Stimulated activated CD4-positive, alpha-beta T cell treated with anti-CD3 and anti-CD28 coated beads, TNF-alpha, amount 100 ng/mL, for 48 hours (primary cell): ENCODE data around the gene FARP2.

Experiments
- DNase-seq, 3 donors: peaks; one replicate each; pipeline ENCODE4 v3.0.0-alpha.2; 2020; ENCODE audit warnings: low read depth in 3 of 3

FARP2 gene

DNA sequence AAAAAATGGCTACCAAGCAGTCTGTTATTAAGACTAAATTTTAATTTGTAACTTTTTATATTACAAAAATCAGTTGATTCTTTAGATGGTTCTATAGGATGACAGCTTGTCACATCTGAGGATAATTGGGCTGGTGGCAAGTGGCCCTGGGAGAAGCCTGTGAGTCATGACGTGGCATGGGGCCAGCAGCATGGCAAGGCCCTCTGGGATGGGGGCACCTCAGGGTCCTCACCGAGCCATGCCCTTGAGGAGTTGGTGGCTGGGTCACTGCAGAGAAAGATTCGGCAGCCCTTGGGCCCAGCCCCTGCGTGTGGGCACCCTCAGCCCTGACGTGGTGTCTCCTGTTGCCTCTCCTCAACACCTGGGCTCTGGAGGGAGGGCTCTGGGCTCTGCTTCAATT, 102.6 kb downstream of the FARP2 start:
- DNase-seq, result no peak

- DNase-seq, result no peak
Measured at GRCh38 chr2:241459520-241459919, 103.4 kb downstream of the FARP2 start.

DNA sequence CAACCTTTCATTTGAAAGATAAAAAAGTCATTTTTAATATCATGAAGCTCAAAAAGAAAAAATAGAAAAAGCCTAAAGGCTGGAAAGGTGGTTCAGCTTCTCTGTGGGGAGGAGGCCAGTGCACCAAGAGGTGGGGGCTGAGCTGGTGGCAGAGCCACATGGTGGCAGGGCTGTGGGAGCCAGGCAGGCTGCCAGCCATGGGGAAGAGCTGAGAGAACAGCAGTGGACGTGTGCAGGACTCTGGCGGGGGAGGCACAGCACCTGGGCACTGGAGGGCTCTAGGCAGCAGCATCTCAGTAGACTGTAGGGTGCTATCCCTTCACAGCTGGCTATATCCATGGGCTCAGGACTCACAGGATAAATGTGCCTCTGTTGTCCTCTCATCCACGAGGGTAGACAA, 104.5 kb downstream of the FARP2 start:
- DNase-seq, result no peak

GRCh38 chr2:241461693-241462677, 105.9 kb downstream of the FARP2 start:
- DNase-seq, result no peak

DNA sequence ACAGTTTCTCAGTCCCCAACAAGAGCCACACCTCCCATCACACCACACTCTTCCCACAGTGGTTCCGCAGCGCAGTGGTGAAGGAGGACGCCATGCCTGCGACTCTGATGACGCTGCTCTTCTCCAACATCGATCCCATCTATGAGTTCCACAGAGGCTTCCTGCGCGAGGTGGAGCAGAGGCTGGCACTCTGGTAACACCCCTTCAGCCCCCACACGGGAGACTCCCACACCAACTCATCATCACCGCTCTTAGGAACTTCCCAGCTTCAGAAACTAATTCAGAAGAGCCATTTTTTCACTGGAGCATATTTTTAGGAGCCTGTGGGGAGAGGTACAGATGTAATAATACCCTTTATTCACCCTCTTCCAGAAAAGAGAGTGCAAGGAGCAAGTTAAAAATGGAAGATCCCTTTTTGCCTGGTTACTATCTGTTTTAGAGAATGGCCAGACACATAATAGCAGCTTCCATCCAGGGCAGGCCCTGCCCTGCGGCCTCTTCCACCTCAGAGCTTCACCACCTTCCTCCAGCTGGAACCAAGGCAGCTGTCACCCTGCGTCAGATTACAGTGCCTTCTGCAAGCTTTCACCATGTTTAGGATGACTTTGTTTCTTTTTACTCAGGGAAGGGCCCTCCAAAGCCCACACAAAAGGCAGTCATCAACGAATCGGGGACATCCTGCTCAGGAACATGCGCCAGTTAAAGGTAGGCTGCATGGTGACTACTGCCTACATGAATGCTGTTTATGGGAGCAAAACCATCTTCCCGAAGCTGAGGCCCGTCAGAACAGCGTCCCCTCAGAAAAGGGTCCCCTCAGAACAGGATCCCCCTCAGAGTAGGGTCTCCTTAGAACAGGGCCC, 107.4 kb downstream of the FARP2 start:
- DNase-seq, result no peak

DNA sequence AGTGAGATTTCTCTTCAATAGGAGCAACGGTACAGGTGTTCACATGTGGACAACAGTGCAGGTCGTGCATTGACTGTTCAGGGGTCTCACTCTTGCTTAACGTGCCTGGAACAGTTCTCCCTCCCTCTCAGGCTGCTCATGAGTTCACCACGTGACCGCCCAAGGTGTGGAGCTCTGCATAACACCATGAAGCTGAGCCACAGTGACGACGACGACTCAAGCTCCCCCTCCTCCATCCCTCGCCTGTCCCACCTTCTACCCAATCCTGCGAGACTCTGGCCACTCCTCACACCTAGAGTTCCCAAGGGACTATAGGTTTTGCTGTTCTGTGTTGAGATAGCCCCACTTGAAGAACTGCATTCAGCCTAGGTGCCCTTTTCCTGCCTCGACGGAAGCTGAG, 109.5 kb downstream of the FARP2 start:
- DNase-seq, result no peak

DNA sequence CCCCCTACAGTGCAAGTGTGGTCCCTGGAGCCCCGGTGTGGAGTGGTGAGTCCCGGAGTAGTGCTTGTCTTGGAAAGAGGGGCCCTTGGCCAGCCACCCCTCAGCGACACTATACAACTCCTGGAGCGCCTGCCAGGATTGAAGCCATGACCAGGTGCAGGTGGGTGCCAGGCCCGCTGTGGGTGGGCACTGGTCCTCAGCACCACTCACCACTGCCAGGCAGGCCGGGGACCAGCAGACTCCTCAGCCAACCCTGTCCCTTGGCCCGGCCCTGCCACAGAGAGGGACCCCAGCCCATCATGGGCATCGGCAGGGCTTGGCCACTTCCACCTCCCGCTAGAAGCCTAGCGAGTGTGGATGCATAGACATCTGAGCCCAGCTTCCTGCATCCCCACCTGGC, 110.1 kb downstream of the FARP2 start:
- DNase-seq, result no peak

DNA sequence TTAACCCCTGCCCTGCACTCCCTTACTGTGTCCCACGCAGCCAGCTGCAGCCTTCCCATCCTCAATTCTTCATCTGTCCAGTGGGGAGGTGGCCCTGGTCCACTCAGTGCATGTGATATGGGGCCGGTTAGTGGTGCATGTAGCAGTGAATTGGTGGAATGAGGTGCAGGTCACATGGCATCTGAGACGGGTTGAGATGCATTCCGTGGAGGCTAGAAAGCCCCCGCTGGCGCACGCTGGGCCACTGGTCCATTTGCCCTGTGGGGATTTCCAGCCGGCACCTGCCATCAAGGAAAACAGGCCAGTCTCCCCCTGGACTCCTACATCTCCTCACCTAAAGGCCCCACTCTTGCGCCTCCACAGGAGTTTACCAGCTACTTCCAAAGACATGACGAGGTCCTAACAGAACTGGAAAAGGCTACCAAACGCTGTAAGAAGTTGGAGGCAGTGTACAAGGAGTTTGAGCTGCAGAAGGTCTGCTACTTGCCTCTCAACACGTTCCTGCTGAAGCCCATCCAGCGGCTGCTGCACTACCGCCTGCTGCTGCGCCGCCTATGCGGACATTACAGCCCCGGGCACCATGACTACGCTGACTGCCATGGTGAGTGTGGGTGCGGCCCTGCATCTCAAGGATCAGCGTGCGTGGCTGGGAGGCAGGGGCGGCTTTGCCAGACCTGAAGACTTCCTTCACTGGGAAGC, 111.8 kb downstream of the FARP2 start:
- no peak for DNase-seq

DNA sequence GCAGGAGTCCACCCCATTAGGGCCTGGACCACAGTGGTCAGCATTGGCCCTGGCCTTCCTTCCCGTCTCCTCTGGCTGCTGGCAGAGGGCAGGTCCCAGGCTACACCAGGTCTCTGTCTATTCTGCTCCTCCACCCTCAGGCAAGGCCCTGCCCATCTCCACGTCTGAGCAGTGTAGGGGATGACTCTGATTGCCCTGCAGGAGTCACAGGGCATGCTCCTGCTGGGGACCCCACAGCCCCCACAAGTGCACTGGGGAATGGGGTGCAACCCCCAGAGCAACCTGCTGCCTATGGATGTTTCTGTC, 112.3 kb downstream of the FARP2 start:
- DNase-seq, result no peak

DNA sequence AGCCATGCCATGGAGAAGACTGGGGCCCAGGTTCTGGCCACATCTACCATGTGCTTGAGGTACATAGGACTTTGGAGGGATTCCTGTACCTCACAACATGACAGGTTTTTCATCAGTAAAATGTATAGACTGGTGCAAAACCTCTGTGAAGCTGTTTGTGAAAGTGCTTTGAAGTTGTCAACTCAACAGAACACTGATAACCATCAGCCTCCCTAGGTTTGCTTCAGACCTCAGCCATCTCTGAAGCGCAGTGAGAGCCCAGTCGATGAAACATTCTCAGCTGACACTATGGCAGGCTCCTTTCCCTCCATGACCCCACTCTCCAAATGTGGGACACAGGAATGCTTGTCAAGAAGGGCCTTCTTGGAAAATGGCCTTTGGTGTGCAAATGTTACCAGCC, 113.7 kb downstream of the FARP2 start:
- DNase-seq, result no peak

DNA sequence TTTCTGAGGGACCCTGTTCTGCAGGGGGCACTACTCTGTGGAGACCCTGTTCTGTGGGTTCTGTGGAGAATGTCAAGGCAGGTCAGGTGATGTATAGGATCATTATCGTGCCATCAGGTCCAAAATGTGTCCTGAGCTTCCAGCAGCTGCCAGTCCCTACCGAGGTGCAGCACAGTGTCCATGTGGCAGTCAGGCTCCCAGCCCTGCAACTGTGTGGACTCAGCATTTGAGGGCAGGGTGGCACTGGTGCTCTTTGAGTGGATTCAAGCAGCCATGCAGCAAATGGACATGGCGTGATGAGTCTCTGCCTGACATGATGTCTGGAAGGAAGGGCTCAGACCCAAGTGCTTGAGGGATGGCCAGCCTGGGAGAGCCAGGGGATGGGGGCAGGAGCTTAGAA, 117.3 kb downstream of the FARP2 start:
- DNase-seq, result no peak

DNA sequence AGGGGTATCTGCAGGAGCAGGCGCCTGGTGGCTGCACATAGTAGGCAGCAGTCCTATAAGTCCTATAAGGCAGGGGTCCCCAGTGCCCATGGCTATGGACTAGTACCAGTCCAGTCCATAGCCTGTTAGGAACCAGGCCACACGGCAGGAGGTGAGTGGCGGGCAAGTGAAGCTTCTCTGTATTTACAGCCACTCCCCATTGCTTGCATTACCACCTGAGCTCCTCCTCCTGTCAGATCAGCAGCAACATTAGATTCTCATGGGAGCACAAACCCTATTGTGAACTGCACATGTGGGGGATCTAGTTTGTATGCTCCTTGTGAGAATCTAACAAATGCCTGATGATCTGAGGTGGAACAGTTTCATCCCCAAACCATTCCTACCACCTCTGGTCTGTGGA, 119.2 kb downstream of the FARP2 start:
- DNase-seq, result no peak

DNA sequence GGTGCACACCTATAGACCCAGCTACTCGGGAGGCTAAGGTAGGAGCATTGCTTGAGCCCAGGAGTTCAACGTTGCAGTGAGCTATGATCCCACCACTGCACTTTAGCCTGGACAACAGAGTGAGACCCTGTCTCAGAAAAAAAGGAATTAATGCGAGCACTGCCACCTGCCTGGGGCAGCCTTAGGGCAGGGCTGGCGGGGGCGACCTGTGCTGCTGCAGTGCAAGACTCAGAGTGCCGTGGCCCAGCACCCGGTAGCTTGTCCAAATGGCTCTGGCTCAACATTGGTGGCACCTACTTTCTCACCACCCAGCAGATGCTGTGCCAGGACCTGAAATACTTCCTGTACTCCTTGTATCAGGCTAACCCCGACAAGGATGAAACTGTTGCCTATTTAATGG, 122.1 kb downstream of the FARP2 start:
- no peak for DNase-seq

DNA sequence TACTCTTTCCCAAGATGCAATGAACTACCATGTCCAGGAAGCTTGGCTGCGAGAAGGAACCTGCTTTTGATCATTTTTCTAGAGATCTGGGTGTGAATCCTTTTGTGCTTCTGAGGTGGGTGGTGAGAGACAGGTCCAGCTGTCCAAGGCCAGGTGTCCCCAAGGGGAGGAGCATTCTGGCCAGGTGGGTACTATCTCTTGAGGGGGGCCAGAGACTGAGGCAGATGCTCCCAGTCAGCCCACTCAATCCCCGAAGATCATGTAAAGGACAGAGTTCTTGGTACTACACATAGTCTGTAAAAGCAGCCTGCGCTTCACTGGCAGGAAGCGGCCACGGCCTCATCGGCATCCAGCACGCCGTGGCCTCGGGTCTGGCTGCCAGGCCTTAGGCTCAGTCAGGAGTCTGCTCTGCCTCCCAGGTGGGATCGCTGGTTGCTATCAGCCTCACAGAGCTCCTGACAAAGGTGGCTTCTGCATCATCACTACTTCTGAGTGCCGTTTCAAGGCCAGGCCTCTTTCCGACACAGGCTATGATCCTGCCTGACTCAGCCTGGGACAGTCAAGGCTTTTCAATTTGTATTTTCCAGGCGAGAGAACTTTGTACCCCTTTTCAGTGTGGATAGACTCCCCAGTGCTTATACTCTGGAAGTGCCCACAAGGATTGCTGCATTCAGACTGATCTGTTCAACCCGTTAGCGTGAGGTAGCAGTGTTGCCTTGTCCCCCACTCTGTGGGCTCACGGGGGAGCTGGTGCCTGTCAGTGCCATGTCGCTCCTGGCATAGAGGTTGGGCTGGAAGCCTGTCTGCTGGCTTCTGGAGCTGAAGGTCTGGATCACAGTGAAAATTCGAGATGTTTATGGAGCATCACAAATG, 123.2 kb downstream of the FARP2 start:
- no peak for DNase-seq

DNA sequence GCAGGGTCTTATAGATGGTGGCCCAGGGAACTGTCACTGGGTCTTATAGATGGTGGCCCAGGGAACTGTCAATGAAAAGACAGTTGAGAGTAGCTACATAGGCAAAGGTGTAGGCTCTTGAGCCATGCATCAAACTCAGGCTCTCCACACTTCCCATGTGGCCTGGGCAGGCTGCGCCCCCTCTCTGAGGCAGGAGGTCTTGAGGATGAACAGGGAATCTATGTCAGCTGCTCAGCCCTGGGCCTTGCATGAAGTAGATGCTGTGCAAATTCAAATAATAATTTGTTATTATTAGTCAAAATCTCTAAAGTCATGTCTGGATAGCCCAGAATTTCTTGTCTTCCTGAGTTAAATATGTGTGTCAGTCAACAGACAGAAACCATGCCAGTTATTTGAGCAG, 125.6 kb downstream of the FARP2 start:
- DNase-seq, result no peak

GRCh38 chr2:241482126-241482955, 126.3 kb downstream of the FARP2 start:
- no peak for DNase-seq

DNA sequence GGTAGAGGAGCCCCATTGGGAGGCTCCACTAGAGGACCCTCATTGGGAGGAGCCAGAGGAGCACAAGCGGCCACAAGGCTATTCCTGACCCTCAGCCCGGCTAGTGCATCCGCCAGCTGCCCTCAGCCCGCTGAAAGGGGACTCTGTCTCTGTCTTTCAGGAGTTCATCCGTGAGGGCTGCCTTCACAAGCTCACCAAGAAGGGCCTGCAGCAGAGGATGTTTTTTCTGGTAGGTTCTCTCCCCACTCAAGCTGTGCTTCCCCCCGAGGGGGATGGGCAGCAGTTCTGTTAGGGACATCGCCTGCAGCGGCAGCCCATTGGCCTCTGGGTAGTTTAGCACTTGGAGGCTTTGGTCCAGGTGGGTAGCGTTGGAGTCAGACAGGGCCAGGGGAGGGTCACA, 127.2 kb downstream of the FARP2 start:
- no peak for DNase-seq

GRCh38 chr2:241485172-241485911, 129.3 kb downstream of the FARP2 start:
- DNase-seq, result no peak

DNA sequence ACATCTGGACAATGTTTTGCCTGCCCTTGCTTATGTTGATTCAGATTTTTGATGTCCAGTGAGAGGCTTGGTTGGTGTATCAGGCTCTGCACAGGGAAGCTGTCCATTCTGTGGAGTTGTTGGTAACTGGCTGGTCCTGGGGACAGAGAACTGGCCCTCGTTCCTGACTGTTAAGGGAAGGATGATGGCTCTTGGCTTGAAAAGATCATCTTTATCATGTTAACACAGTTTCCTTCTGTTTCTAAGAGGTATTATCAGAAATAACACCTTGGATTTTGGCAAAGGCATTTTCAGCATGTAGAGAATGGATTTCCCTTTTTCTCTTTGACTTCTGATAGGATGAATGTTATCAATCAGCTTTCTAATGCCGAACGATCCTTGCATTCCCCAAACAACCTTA, 133.0 kb downstream of the FARP2 start:
- DNase-seq, result no peak
